Lower leg skin (tissue), 3 donors: ENCODE results near the gene SAP30L.

Experiments used
- CTCF ChIP-seq, 3 donors: fragments of 450-650 bp; IDR thresholded peaks; one replicate each; pipeline ENCODE4 v1.5.1; 2016; ENCODE audit warnings: antibody characterized with exemption in 3 of 3, mild to moderate bottlenecking in 3 of 3, moderate library complexity in 2 of 3
- POLR2A ChIP-seq, 2 donors: fragments of 450-650 bp; IDR thresholded peaks; one replicate each; pipeline ENCODE4 v1.6.1; 2016 to 2017; ENCODE audit warnings: antibody characterized with exemption in 2 of 2, mild to moderate bottlenecking in 1 of 2, moderate library complexity in 1 of 2

DNA sequence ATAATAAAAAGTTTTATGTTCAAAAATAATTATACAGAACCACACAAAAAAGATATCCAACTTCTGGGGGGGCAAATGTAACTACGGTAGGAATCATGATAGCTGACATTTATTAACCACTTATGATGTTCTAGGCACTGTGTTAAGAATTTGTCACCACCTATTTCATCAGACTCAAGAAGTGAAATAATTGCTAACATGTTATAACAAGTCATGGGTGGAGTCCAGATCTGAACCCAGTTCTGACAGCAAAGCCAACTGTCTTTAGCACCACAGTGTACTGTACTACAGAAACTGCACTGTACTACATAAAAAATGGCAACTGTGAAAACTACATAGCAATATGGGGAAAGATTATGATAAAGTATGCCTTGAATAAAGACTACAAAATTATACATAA is 3.0 kb upstream of the SAP30L start:
- no peak for TF ChIP-seq CTCF (IDR thresholded peaks at IDR 0.05)
- no peak for TF ChIP-seq POLR2A (IDR thresholded peaks at IDR 0.05)
